H9 (cell line): ENCODE measurements around the gene ABCG2. TPM values are rescaled to one million over a fixed set of nuclear protein-coding genes. Genes with fewer than 3 reads are reported as not detected.

Experiments
- DNase-seq: peaks from one replicate; pipeline ENCODE4 v3.0.0-alpha.2; 2017
- H2AFZ ChIP-seq: one replicate; pipeline ENCODE4 v1.6.1; 2013; ENCODE audit warnings: mild to moderate bottlenecking, low read length, control low read depth, moderate library complexity
- H2AK5ac ChIP-seq: 2 replicates; pipeline ENCODE4 v1.6.1; 2013; ENCODE audit warnings: low read length, control low read depth, mixed read lengths; ENCODE audit not compliant: insufficient read length
- H2BK120ac ChIP-seq: one replicate; pipeline ENCODE4 v1.6.1; 2013; ENCODE audit warnings: low read depth, mild to moderate bottlenecking, low read length, control low read depth, inconsistent platforms; ENCODE audit not compliant: poor library complexity, severe bottlenecking
- H2BK12ac ChIP-seq: 2 replicates; pipeline ENCODE4 v1.6.1; 2013; ENCODE audit warnings: low read length, control low read depth, mixed read lengths, low read depth; ENCODE audit not compliant: insufficient read length
- H2BK15ac ChIP-seq: 2 replicates; pipeline ENCODE4 v1.6.1; 2013; ENCODE audit warnings: low read depth, low read length, control low read depth
- H2BK20ac ChIP-seq: one replicate; pipeline ENCODE4 v1.6.1; 2013; ENCODE audit warnings: low read depth, mild to moderate bottlenecking, low read length, control low read depth, inconsistent platforms; ENCODE audit not compliant: poor library complexity, severe bottlenecking
- H2BK5ac ChIP-seq: 2 replicates; pipeline ENCODE4 v1.6.1; 2013; ENCODE audit warnings: low read length, control low read depth, mixed read lengths; ENCODE audit not compliant: insufficient read length
- H3K14ac ChIP-seq: 2 replicates; pipeline ENCODE4 v1.6.1; 2013; ENCODE audit warnings: low read length, control low read depth; ENCODE audit not compliant: insufficient read depth
- H3K18ac ChIP-seq: 2 replicates; pipeline ENCODE4 v1.6.1; 2013; ENCODE audit warnings: low read depth, mild to moderate bottlenecking, mixed read lengths, low read length, control low read depth; ENCODE audit not compliant: insufficient read length
- H3K23ac ChIP-seq: 2 replicates; pipeline ENCODE4 v1.6.1; 2013; ENCODE audit warnings: low read length, control low read depth, mixed read lengths, low read depth; ENCODE audit not compliant: insufficient read length
- H3K23me2 ChIP-seq: 2 replicates; pipeline ENCODE4 v1.6.1; 2013; ENCODE audit warnings: low read depth, mild to moderate bottlenecking, mixed read lengths, low read length, control low read depth; ENCODE audit not compliant: insufficient read length, poor library complexity, severe bottlenecking
- H3K27ac ChIP-seq: 2 replicates; pipeline ENCODE4 v1.5.1; 2013; ENCODE audit warnings: low read length, control low read depth, mixed read lengths, low read depth; ENCODE audit not compliant: insufficient read length
- H3K27me3 ChIP-seq: 2 replicates; pipeline ENCODE4 v1.6.1; 2013; ENCODE audit warnings: low read length, control low read depth, inconsistent platforms; ENCODE audit not compliant: insufficient read depth
- H3K4ac ChIP-seq: 2 replicates; pipeline ENCODE4 v1.6.1; 2013; ENCODE audit warnings: low read depth, mild to moderate bottlenecking, control low read depth, inconsistent platforms, low read length, moderate library complexity
- H3K4me1 ChIP-seq: 2 replicates; pipeline ENCODE4 v1.6.1; 2013; ENCODE audit warnings: low read length, control low read depth, inconsistent platforms; ENCODE audit not compliant: insufficient read depth
- H3K4me2 ChIP-seq: 2 replicates; pipeline ENCODE4 v1.6.1; 2013; ENCODE audit warnings: low read length, control low read depth, mixed read lengths; ENCODE audit not compliant: insufficient read length, insufficient read depth
- H3K56ac ChIP-seq: 2 replicates; pipeline ENCODE4 v1.6.1; 2013; ENCODE audit warnings: low read depth, mild to moderate bottlenecking, mixed read lengths, low read length, control low read depth; ENCODE audit not compliant: insufficient read length
- H3K79me1 ChIP-seq: 2 replicates; pipeline ENCODE4 v1.6.1; 2013; ENCODE audit warnings: low read depth, mild to moderate bottlenecking, moderate library complexity, low read length, control low read depth, inconsistent platforms; ENCODE audit not compliant: insufficient read depth, poor library complexity, severe bottlenecking
- H3K79me2 ChIP-seq: 2 replicates; pipeline ENCODE4 v1.6.1; 2013; ENCODE audit warnings: low read length, control low read depth, inconsistent platforms; ENCODE audit not compliant: insufficient read depth
- H3K9ac ChIP-seq: 2 replicates; pipeline ENCODE4 v1.6.1; 2013; ENCODE audit warnings: low read length, control low read depth, mixed read lengths; ENCODE audit not compliant: insufficient read length; ENCODE audit errors: extremely low read depth
- H3K9me3 ChIP-seq: one replicate; pipeline ENCODE4 v1.6.1; 2013; ENCODE audit warnings: low read depth, low read length, inconsistent platforms; ENCODE audit not compliant: control insufficient read depth
- H3T11ph ChIP-seq: one replicate; pipeline ENCODE4 v1.6.1; 2013; ENCODE audit warnings: mild to moderate bottlenecking, low read length, control low read depth, inconsistent platforms
- H4K20me1 ChIP-seq: one replicate; pipeline ENCODE4 v1.6.1; 2013; ENCODE audit not compliant: control insufficient read depth, insufficient read length, insufficient read depth
- H4K5ac ChIP-seq: 2 replicates; pipeline ENCODE4 v1.6.1; 2013; ENCODE audit warnings: low read depth, mild to moderate bottlenecking, mixed read lengths, low read length, control low read depth; ENCODE audit not compliant: insufficient read length
- H4K8ac ChIP-seq: replicated peaks from 2 replicates; pipeline ENCODE4 v1.6.1; 2013; ENCODE audit warnings: low read length, control low read depth, mixed read lengths, low read depth; ENCODE audit not compliant: insufficient read length
- H4K91ac ChIP-seq: 2 replicates; pipeline ENCODE4 v1.6.1; 2013; ENCODE audit warnings: low read depth, mild to moderate bottlenecking, moderate library complexity, mixed read lengths, low read length, control low read depth; ENCODE audit not compliant: insufficient read length
- H3K27ac Mint-ChIP-seq, 3 experiments: 2 replicates in 2 of 3; 3 replicates in 1 of 3; pipeline ENCODE4 v1.8.0; 2020 to 2021; ENCODE audit warnings: mixed read lengths in 3 of 3, mild to moderate bottlenecking in 1 of 3, moderate library complexity in 1 of 3
- H3K27me3 Mint-ChIP-seq: 2 replicates; pipeline ENCODE4 v1.8.0; 2021; ENCODE audit warnings: low read depth, mild to moderate bottlenecking, moderate library complexity, mixed read lengths
- H3K36me3 Mint-ChIP-seq, 3 experiments: 2 replicates in 2 of 3; 3 replicates in 1 of 3; pipeline ENCODE4 v1.8.0; 2020 to 2021; ENCODE audit warnings: low read depth in 3 of 3, mixed read lengths in 3 of 3; ENCODE audit not compliant: insufficient read depth in 1 of 3
- H3K4me1 Mint-ChIP-seq, 2 experiments: 2 replicates each; pipeline ENCODE4 v1.8.0; 2020; ENCODE audit warnings: mixed read lengths in 2 of 2
- H3K4me3 Mint-ChIP-seq, 2 experiments: 2 replicates in 1 of 2; 3 replicates in 1 of 2; pipeline ENCODE4 v1.8.0; 2020 to 2021; ENCODE audit warnings: mild to moderate bottlenecking in 2 of 2, mixed read lengths in 2 of 2, moderate library complexity in 1 of 2
- H3K9me3 Mint-ChIP-seq, 2 experiments: 2 replicates in 1 of 2; 3 replicates in 1 of 2; pipeline ENCODE4 v1.8.0; 2020; ENCODE audit warnings: mild to moderate bottlenecking in 2 of 2, mixed read lengths in 2 of 2, moderate library complexity in 1 of 2
- WGBS: extraction: QIAGEN DNeasy Blood & Tissue Kit; methylation state at CpG from one replicate; pipeline ENCODE4 v1.1.7; 2013; ENCODE audit warnings: missing lambda C conversion rate, low lambda C conversion rate, mixed read lengths; ENCODE audit not compliant: insufficient read length; ENCODE audit errors: extremely low coverage; 5-methylcytosine and 5-hydroxymethylcytosine counted together
- total RNA-seq: library from RNA; stranded (reverse); gene quantifications from 2 replicates; pipeline ENCODE4 v1.2.1, GENCODE V29; 2021
- TF ChIP-seq, protein P1 (sequence below): fragments of 200-600 bp; sonication (generic); conservative IDR thresholded peaks from 3 replicates; pipeline ENCODE4 v1.8.0; 2021; ENCODE audit warnings: antibody characterized with exemption, mild to moderate bottlenecking

Gene ABCG2
- total RNA-seq, 1 experiment from 2014 or later = 1.5 TPM

DNA sequence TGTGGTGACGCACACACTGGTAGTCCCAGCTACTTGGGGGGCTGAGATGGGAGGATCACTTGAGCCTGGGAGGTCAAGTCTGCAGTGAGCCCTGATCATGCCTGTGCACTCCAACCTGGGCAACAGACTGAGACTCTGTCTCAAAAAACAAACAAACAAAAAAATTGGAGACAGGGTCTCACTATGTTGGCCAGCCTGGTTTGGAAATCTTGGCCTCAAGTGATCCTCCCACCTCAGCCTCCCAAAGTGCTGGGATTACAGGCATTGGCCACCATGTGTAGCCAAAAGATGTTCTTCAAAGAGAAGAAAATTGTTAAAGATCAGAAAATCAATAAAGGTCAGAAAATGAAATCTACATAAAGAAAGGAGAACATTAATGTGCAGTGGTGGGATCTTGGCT, 41.7 kb upstream of the ABCG2 start:
- Mint-ChIP-seq H3K27me3 (no peaks in the 10 kb centered on the region), H3K4me1 (peaks cover 42 to 43% of the 10 kb centered on the region in 2 experiments), H3K27ac (no peak overlapping the region), H3K36me3 (no peaks in the 10 kb centered on the region), H3K4me3 (no peak overlapping the region), H3K9me3 (no peaks in the 10 kb centered on the region)
- H3K4me2 ChIP-seq = no peak overlapping the region
- H3K23ac ChIP-seq = no peak overlapping the region
- H2BK120ac ChIP-seq = no peak overlapping the region
- no CpG with 5 or more reads among the region's 1 CpG for WGBS
- H3K27ac ChIP-seq = no peak overlapping the region
- H3K9me3 ChIP-seq = no peaks in the 10 kb centered on the region
- no peaks in the 10 kb centered on the region for H3K79me2 ChIP-seq
- TF ChIP-seq, protein P1, sequence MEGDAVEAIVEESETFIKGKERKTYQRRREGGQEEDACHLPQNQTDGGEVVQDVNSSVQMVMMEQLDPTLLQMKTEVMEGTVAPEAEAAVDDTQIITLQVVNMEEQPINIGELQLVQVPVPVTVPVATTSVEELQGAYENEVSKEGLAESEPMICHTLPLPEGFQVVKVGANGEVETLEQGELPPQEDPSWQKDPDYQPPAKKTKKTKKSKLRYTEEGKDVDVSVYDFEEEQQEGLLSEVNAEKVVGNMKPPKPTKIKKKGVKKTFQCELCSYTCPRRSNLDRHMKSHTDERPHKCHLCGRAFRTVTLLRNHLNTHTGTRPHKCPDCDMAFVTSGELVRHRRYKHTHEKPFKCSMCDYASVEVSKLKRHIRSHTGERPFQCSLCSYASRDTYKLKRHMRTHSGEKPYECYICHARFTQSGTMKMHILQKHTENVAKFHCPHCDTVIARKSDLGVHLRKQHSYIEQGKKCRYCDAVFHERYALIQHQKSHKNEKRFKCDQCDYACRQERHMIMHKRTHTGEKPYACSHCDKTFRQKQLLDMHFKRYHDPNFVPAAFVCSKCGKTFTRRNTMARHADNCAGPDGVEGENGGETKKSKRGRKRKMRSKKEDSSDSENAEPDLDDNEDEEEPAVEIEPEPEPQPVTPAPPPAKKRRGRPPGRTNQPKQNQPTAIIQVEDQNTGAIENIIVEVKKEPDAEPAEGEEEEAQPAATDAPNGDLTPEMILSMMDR = no peak
- no peak for DNase-seq
- H3K14ac ChIP-seq = no peak overlapping the region
- no peak overlapping the region for H3K56ac ChIP-seq
- no peak overlapping the region for H3K18ac ChIP-seq
- no peak overlapping the region for H4K8ac ChIP-seq
- no peak overlapping the region for H3K4ac ChIP-seq
- H3K23me2 ChIP-seq = no peaks in the 10 kb centered on the region
- H2BK12ac ChIP-seq = no peak overlapping the region
- H3K27me3 ChIP-seq = no peaks in the 10 kb centered on the region
- no peak overlapping the region for H3K9ac ChIP-seq
- no peak overlapping the region for H2AK5ac ChIP-seq
- no peak overlapping the region for H3T11ph ChIP-seq
- H2BK15ac ChIP-seq = no peak overlapping the region
- H2BK5ac ChIP-seq = no peak overlapping the region
- peaks cover 10% of the 10 kb centered on the region; the same call in 1 of the 2 replicates for H3K4me1 ChIP-seq
- H2AFZ ChIP-seq = no peak overlapping the region
- no peak overlapping the region for H4K5ac ChIP-seq
- H4K91ac ChIP-seq = no peak overlapping the region
- H4K20me1 ChIP-seq = no peaks in the 10 kb centered on the region
- H2BK20ac ChIP-seq = no peak overlapping the region
- H3K79me1 ChIP-seq = no peaks in the 10 kb centered on the region
